Activated B cell treated with CpG ODN at 0.5 μM for 24 hours (primary cell): ENCODE data around the gene PPP1R14B. TPM values are rescaled to one million over a fixed set of nuclear protein-coding genes. Genes with fewer than 3 reads are reported as not detected.
A peak's percentile ranks its signal among the peaks of the same experiment; 100 is the strongest.

Source experiments
- ATAC-seq: fragments of 200-7000 bp; cut with Tn5 transposase; one replicate; pipeline ENCODE4 v1.10.0; 2021; ENCODE audit warnings: low read depth, mild to moderate bottlenecking, moderate library complexity
- CTCF ChIA-PET: fragments of 350-600 bp; sonication (Branson Sonifier 250); formaldehyde crosslinking; loops from one replicate; lab custom pipeline; 2021; ENCODE audit warnings: antibody characterized with exemption; lab: Charles Lee
- POLR2A ChIA-PET: fragments of 350-600 bp; sonication (Branson Sonifier 250); formaldehyde crosslinking; loops from one replicate; lab custom pipeline; 2021; ENCODE audit warnings: antibody characterized with exemption; lab: Charles Lee
- DNase-seq: peaks from one replicate; pipeline ENCODE4 v3.0.0; 2022
- H3K27ac Mint-ChIP-seq: one replicate; pipeline ENCODE4 v1.8.0; 2020; ENCODE audit warnings: mixed read lengths
- H3K27me3 Mint-ChIP-seq: one replicate; pipeline ENCODE4 v1.8.0; 2021; ENCODE audit warnings: mixed read lengths
- H3K36me3 Mint-ChIP-seq: one replicate; pipeline ENCODE4 v1.8.0; 2021; ENCODE audit warnings: low read depth, mixed read lengths
- H3K4me1 Mint-ChIP-seq: one replicate; pipeline ENCODE4 v1.8.0; 2021; ENCODE audit warnings: mixed read lengths
- H3K4me3 Mint-ChIP-seq: one replicate; pipeline ENCODE4 v1.8.0; 2020; ENCODE audit warnings: mild to moderate bottlenecking, mixed read lengths
- H3K9me3 Mint-ChIP-seq: one replicate; pipeline ENCODE4 v1.8.0; 2020; ENCODE audit warnings: mixed read lengths
- intact Hi-C: fragments of 100-400 bp; cut with micrococcal nuclease; formaldehyde crosslinking; loops from one replicate; pipeline ENCODE4 v1.15.1; 2024
- total RNA-seq: library from RNA; stranded (reverse); gene quantifications from 2 replicates; pipeline ENCODE4 v1.2.3, GENCODE V29; 2022
- TF ChIP-seq, protein P1 (sequence below): fragments of 200-600 bp; IDR thresholded peaks from one replicate; pipeline ENCODE4 v1.8.0; 2022; ENCODE audit warnings: antibody characterized with exemption, mild to moderate bottlenecking

Gene PPP1R14B
- total RNA-seq, 1 donor from 2014 or later = 112 TPM

DNA sequence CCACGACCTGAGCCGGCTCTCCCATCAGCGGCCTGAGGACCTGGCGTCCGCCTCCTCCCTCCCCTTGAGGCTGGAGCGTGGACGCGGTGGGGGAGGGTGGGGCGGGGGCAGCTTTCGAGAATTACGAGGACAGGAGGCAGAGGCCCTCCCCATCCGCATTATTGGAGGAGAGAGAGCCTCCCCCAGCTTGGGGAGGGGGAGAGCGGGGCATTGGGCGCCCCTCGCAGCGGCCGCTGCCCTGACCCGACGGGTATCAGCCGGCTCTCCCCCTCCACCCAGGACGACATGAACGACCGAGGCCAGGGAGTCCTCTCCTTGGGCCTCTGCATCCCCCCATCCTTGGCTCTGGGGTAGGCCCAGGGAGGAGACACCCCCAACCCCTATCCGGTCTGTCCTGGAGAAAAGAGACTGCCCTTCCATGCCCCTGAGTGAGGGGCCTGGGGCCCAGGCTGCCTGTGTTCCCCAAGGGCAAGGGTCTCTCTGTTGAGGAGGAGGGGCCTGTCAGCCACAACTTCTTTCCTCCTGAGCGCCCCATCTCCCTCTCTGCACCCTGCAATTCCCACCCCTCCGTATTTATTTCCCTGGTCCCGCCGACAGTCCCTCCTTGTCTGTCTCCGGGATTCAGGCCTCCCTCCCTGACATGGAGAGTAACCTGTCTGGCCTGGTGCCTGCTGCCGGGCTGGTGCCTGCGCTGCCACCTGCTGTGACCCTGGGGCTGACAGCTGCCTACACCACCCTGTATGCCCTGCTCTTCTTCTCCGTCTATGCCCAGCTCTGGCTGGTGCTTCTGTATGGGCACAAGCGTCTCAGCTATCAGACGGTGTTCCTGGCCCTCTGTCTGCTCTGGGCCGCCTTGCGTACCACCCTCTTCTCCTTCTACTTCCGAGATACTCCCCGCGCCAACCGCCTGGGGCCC is 39.4 kb upstream of the PPP1R14B start:
- H3K27ac Mint-ChIP-seq = peak overlapping the region; percentile 59

DNA sequence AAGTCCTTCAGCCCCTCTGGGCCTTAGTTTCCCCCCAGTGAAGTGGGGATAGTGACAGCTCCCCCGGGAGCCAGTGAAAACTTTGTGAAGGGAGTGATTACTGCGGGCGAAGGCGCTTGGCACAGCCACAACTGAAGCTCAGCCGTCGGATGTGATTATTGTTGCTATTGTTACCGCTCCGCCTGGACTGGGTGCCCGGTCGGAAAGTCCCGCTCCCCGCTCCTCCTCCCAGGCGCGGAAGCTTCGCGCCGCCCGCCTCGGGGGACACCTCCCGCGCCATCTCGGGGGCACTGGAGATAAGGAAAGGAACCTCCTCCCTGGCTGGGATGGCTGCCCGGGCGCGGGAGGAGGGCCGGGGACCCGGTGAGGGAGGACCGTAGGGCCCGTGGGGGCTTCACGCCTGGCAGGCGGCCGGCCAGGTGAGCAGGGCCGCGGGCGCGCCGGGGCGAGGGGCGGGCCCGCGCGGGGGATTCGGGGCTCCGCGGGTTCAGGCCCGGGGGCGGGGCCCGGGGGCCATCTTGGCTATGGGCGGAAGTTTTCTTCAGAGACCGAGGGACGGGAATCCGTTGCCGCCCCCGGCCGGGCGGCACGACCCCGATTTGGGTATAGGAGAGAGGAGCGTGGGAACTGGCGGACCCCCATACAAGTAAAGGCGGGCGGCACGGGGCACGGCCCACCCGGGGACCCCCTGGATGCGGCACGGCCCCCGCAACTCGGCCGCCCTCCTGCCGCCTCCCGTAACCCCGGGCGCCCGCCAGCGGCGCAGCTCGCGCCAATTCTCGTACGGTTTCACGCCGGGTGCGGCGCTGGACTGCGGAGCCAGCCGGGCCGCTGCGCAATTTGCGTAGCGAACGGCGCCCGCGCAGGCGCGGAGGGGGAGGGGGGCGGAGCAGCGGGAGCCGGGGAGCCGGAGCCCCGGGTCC is 38.5 kb upstream of the PPP1R14B start, which contains the start of gene GPR137:
Gene GPR137 (plus strand): TSS at position 887 of the 923 bp plus-strand sequence. CDS start 677 bp downstream, outside the sequence.
- TF ChIP-seq, protein P1, sequence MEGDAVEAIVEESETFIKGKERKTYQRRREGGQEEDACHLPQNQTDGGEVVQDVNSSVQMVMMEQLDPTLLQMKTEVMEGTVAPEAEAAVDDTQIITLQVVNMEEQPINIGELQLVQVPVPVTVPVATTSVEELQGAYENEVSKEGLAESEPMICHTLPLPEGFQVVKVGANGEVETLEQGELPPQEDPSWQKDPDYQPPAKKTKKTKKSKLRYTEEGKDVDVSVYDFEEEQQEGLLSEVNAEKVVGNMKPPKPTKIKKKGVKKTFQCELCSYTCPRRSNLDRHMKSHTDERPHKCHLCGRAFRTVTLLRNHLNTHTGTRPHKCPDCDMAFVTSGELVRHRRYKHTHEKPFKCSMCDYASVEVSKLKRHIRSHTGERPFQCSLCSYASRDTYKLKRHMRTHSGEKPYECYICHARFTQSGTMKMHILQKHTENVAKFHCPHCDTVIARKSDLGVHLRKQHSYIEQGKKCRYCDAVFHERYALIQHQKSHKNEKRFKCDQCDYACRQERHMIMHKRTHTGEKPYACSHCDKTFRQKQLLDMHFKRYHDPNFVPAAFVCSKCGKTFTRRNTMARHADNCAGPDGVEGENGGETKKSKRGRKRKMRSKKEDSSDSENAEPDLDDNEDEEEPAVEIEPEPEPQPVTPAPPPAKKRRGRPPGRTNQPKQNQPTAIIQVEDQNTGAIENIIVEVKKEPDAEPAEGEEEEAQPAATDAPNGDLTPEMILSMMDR = no peak
- intact Hi-C loops = loop anchor here (1.0 to 2.0 kb wide), 9 partner anchors 15 to 59 kb away; partner anchors contain the start of genes CCDC88B, DNAJC4, ESRRA and FKBP2
- POLR2A ChIA-PET = interaction anchor here (0.5 to 5.8 kb wide), 19 partner anchors 10 to 1223 kb away, joined by 3 to 119 read pairs (median 6); partner anchors contain the start of genes CCDC88B, ESRRA, FERMT3 and FKBP2
- Mint-ChIP-seq H3K27me3 (no peaks in the 10 kb centered on the region), H3K9me3 (no peaks in the 10 kb centered on the region), H3K36me3 (peaks cover 12% of the 10 kb centered on the region), H3K4me1 (peaks cover 20% of the 10 kb centered on the region), H3K27ac (peak within 1 kb of the TSS; percentile 92), H3K4me3 (peak within 1 kb of the TSS; percentile 90)
- CTCF ChIA-PET = interaction anchor here (1.0 to 2.6 kb wide), 8 partner anchors 14 to 81 kb away, joined by 3 to 11 read pairs (median 4); partner anchors contain the start of genes CATSPERZ and PRDX5
- ATAC-seq (peak; percentile 64), DNase-seq (peak; percentile 99)

More for the DNA sequence above, 39.4 kb upstream of the PPP1R14B start:
- Mint-ChIP-seq H3K4me1 (peaks cover 22% of the 10 kb centered on the region), H3K9me3 (no peaks in the 10 kb centered on the region), H3K36me3 (peaks cover 11% of the 10 kb centered on the region), H3K4me3 (peak overlapping the region; percentile 78), H3K27me3 (peaks cover 7% of the 10 kb centered on the region)
- ATAC-seq (no peak), DNase-seq (no peak)
- CTCF ChIA-PET = interaction anchor here (0.5 to 2.2 kb wide), 5 partner anchors 15 to 487 kb away, joined by 3 to 11 read pairs (median 4); partner anchors contain the start of genes CATSPERZ, ESRRA and PRDX5
- intact Hi-C loops = loop anchor here (1.0 to 2.0 kb wide), 7 partner anchors 15 to 56 kb away; partner anchors contain the start of genes CCDC88B, DNAJC4, ESRRA and FKBP2
- POLR2A ChIA-PET = interaction anchor here (1.9 to 5.8 kb wide), 5 partner anchors 16 to 101 kb away, joined by 14 to 119 read pairs (median 24); partner anchors contain the start of genes ESRRA, FERMT3, PRDX5 and STIP1
- TF ChIP-seq, protein P1 = no peak

DNA sequence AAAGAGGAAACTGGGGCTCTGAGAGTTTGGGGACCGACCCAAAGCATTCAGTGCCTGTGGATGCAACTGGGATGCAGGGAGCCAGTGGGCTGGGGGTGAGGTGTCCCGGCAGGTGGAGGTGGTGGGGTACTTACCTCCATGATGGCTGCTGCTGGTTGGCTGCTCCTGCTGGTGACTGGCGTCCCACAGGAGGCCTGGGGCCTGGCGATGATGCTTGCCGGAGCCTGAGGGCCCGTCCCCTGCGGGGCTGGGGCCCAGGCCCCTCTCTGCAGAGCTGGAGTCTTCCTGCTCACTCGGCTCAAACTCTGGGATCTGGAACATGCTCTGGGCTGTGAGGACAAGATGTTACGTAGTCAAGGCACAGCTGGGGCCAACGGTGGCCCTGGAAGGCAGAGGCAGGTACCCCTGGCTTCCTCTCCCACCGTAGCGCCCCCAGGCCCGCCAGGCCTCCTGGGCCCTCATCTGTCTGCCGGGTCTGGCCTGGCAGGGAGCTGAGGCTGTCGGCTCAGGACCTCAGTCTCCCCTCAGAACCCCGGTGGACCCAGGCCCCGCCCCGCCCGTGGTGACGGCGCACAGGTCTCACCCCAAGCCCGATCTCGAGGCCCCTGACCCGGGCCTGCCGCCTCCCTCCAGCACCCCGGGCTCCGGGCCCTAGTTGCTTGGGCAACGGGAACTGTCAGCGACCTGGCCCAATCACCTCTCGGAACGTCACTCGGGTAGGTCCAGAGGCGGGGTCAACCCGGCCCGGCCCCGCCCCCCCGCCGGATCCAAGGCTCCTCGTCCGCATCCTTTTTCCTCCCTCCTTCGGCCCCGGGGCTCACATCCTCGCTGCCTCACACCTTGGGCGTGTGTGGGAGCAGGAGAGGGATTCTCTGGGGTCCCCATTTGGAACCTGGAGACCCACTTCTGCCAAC is 37.6 kb upstream of the PPP1R14B start, which contains the start of gene BAD:
Gene BAD (minus strand): TSS at position 618 of the 914 bp plus-strand sequence. CDS start 297 bp downstream, at position 321.
- TF ChIP-seq, protein P1 = no peak
- intact Hi-C loops = loop anchor here (1.0 to 2.0 kb wide), 3 partner anchors 33 to 58 kb away; partner anchors contain the start of genes CCDC88B, NUDT22, PLCB3 and TRPT1
- CTCF ChIA-PET = interaction anchor here (1.0 to 2.6 kb wide), 10 partner anchors 13 to 80 kb away, joined by 3 to 11 read pairs (median 4); partner anchors contain the start of genes CATSPERZ and PRDX5

DNA sequence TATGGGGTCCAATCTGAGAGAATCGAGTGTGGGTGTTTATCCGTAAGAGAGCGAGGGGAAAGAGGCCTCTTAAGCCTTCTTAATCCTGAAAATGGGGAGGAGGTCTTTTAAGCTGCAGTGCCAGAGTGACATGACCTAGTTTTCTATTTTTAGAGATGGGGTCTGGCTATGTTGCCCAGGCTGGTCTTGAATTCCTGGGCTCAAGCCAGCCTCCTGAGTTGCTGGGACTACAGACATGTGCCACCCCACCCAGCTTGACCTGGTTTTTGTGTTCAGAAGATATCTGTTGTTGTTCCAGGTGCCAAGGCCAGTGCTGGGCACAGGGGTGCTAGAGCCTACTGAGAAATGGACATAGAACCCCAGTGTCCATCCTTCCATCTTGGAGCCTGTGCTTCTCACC is 36.3 kb upstream of the PPP1R14B start:
- POLR2A ChIA-PET = interaction anchor here (1.1 to 5.8 kb wide), 7 partner anchors 7 to 97 kb away, joined by 3 to 119 read pairs (median 16); partner anchors contain the start of genes ESRRA, FERMT3, FKBP2 and STIP1
- Mint-ChIP-seq H3K27ac (no peak overlapping the region), H3K27me3 (no peaks in the 10 kb centered on the region), H3K9me3 (no peaks in the 10 kb centered on the region), H3K4me1 (peaks cover 20% of the 10 kb centered on the region), H3K36me3 (peaks cover 20% of the 10 kb centered on the region), H3K4me3 (peak overlapping the region; percentile 89)
- intact Hi-C loops = no loop called here
- TF ChIP-seq, protein P1 = no peak
- ATAC-seq (no peak), DNase-seq (no peak)
- CTCF ChIA-PET = interaction anchor here (1.0 to 2.6 kb wide), 4 partner anchors 9 to 31 kb away, joined by 3 to 10 read pairs (median 5); no protein-coding TSS in a partner anchor

More for the DNA sequence above, 37.6 kb upstream of the PPP1R14B start, which contains the start of gene BAD:
- H3K4me3 Mint-ChIP-seq = peak within 1 kb of the TSS; percentile 90
- DNase-seq (peak; percentile 80), ATAC-seq (peak; percentile 79)
- H3K9me3 Mint-ChIP-seq = no peaks in the 10 kb centered on the region
- H3K4me1 Mint-ChIP-seq = peaks cover 20% of the 10 kb centered on the region
- peaks cover 14% of the 10 kb centered on the region for H3K36me3 Mint-ChIP-seq
- H3K27me3 Mint-ChIP-seq = no peaks in the 10 kb centered on the region
- POLR2A ChIA-PET = interaction anchor here (0.5 to 5.8 kb wide), 21 partner anchors 9 to 1223 kb away, joined by 3 to 119 read pairs (median 5); partner anchors contain the start of genes CCDC88B, ESRRA, FERMT3 and FKBP2
- H3K27ac Mint-ChIP-seq = peak within 1 kb of the TSS; percentile 92
